HEK293T (cell line): ENCODE results near the gene MAN1C1.

Experiments
- ARNT ChIP-seq: fragments of 450-650 bp; IDR thresholded peaks from 2 replicates; pipeline ENCODE4 v1.6.1; 2017; ENCODE audit warnings: mild to moderate bottlenecking
- BHLHE40 ChIP-seq: fragments of 450-650 bp; IDR thresholded peaks from 2 replicates; pipeline ENCODE4 v1.6.1; 2016; ENCODE audit warnings: mild to moderate bottlenecking, moderate library complexity, borderline replicate concordance
- CTBP1 ChIP-seq: fragments of 450-650 bp; IDR thresholded peaks from 2 replicates; pipeline ENCODE4 v1.6.1; 2016; ENCODE audit warnings: borderline replicate concordance
- ELF4 ChIP-seq: fragments of 450-650 bp; IDR thresholded peaks from 2 replicates; pipeline ENCODE4 v1.6.1; 2017; ENCODE audit warnings: antibody characterized with exemption
- FOXK2 ChIP-seq: fragments of 450-650 bp; IDR thresholded peaks from 2 replicates; pipeline ENCODE4 v1.6.1; 2016; ENCODE audit warnings: mild to moderate bottlenecking
- FOXM1 ChIP-seq: fragments of 450-650 bp; IDR thresholded peaks from 2 replicates; pipeline ENCODE4 v1.6.1; 2017; ENCODE audit warnings: mild to moderate bottlenecking, borderline replicate concordance
- HDGF ChIP-seq: fragments of 450-650 bp; IDR thresholded peaks from 2 replicates; pipeline ENCODE4 v1.6.1; 2017; ENCODE audit warnings: antibody characterized with exemption, borderline replicate concordance
- NFRKB ChIP-seq: fragments of 450-650 bp; IDR thresholded peaks from 2 replicates; pipeline ENCODE4 v1.6.1; 2016; ENCODE audit warnings: mild to moderate bottlenecking, moderate library complexity
- PKNOX1 ChIP-seq: fragments of 450-650 bp; IDR thresholded peaks from 2 replicates; pipeline ENCODE4 v1.6.1; 2016
- SP1 ChIP-seq: fragments of 450-650 bp; IDR thresholded peaks from 2 replicates; pipeline ENCODE4 v1.6.1; 2017
- SUZ12 ChIP-seq: fragments of 450-650 bp; IDR thresholded peaks from 2 replicates; pipeline ENCODE4 v1.6.1; 2016; ENCODE audit warnings: mild to moderate bottlenecking
- TARDBP ChIP-seq: fragments of 450-650 bp; IDR thresholded peaks from 2 replicates; pipeline ENCODE4 v1.6.1; 2016

- TF ChIP-seq ARNT (no peak), SP1 (no peak), HDGF (no peak), FOXK2 (no peak), TARDBP (no peak), NFRKB (no peak), PKNOX1 (no peak), ELF4 (no peak), FOXM1 (no peak), BHLHE40 (no peak), SUZ12 (no peak), CTBP1 (no peak)
Measured at GRCh38 chr1:25569597-25570396, 46.8 kb upstream of the MAN1C1 start.
